Activated CD4-positive, CD25-positive, alpha-beta regulatory T cell (primary cell): ENCODE results near the gene CMIP.
"Not testable (repeated sequence)": the region's sequence is repeated elsewhere in the genome, so short reads cannot be mapped to it uniquely, and the experiment has no call there.

ENCODE experiments used
- DNase-seq, 4 experiments: peaks; one replicate each; lab custom pipeline; 2025; lab: John Stamatoyannopoulos, UW

Gene CMIP

DNA sequence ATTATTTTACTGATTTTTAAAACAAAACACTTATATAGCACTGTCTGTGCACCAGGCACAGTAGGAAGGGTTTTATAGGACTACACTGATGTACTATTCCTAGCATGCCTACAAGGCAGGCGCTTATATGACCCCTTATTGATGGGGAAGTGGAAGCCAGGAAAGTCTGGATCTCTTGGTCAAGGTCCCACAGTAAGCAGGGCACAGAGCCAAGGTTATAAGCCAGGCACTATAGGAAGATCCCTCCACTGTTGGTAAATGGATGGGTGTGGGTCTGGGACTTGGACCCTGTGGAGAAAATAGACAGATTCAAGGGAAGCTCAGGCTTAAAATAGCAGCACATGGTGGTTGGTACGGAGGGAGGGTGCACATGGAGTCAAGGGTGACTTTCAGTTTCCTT lies 275.4 kb downstream of the CMIP start:
- no peak for DNase-seq

- DNase-seq, result no peak
These were observed 276.6 kb downstream of the CMIP start for GRCh38 chr16:81720973-81721906.

DNA sequence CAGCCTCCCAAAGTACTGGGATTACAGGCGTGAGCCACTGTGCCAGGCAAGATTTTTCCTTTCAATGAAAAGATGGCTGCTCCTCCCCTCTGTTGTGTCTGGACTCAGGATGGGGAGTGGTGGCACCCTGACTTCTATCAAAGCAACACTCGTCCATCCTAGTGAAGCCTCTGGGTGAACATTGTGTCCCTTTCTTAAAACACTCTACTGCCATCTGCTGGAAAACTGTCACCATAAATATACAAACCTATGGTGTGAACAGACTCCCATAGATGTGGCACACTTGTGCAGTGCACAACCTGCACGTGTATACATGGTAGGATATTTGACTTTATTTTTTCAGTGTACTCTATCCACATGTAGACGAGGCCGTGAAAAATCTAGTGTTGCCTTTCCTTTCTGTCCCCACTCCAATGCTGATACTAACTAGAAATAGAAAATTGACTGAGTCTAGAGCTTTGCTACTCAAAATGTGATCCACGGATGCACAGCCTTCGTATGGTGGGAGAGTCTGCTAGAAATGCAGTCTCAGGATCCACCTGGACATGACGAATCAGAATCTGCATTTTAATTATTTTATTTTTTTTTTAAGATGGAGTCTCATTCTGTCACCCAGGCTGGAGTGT lies 278.6 kb downstream of the CMIP start:
- peak in 1 of 4 experiments; percentile 14 for DNase-seq

GRCh38 chr16:81728435-81728834 lies 283.8 kb downstream of the CMIP start:
- no peak for DNase-seq

DNA sequence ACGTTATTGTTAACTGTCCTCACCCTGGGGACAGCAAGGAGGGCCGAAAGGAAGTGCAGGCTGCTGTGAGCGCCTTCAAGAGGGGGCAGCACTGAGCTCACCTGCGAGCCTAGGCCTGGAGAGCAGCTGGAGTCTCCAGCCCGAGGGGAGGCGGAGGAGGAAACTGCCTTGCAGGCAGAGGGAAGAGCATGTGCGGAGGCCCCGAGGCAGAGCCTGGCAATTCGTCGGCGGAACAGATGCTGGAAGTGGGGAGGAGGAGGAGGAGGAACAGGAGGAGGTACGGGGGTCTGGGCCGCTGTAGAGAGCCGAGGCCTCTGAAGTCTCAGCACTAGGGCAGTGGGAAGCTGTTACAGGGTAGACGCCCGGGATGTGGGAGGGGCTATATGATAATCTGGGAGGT lies 284.8 kb downstream of the CMIP start:
- DNase-seq, result no peak

GRCh38 chr16:81730090-81731051 lies 285.8 kb downstream of the CMIP start:
- DNase-seq, result peak in 3 of 4 experiments; percentile 33 to 52 (median 38)

GRCh38 chr16:81731649-81732048 lies 287.0 kb downstream of the CMIP start:
- DNase-seq, result no peak

DNA sequence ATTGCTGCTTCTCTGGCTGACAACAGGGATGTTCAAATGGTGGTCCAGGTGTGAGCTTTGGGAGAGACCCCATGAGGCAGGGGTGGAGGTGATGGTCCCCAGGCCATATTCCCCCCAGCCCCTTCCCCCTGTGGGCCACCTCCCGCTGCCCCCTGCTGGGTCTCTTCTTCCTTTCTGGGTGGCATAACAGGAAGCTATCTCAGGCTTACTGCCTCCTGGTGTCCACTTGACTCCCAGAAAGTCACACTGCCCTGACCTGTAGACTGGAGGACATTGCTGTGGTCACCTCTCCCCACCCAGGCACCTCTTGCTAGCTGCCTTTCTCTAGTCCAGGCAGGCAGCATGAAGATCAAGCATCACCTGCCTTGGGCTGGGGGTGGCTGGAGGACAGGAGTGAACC lies 288.1 kb downstream of the CMIP start:
- DNase-seq, result no peak

- DNase-seq, result no peak
These were observed 288.7 kb downstream of the CMIP start for GRCh38 chr16:81733295-81733694.

DNA sequence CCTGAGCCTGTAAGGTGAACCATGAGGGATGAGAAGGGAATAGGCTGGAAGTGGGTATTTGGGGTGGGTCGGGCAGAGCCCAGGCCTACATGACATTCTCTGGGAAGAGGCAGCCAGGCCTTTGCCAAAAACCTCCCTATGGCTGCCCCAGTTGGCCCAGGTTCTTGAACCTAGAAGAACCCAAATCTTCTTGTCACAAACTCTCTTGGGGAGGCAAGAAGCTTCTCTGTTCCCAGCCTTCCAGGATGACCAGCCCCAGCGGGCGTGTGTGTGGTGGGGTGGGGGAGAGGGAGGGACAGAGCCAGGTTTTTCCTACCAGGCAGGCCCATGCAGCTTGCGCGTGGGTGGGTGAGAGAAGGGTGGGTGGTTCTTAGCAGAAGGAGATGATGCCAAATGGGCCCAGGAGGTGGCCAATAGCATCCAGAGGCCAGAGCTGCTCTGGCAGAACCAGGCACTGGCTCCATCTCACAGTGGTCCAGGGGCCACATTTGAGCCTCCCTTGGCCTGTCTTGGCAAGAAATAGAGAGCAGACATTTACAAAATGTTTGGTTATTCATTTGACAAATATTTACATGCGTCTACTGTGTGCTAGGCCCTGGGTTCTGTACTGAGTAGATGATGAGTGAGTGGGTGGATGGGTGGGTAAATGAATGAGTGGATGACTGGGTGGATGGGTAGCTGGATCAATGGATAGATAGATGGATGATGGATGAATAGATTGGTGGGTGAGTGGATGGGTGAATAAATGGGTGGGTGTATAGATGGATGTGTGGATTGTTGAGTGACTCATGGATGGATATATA lies 290.2 kb downstream of the CMIP start:
- DNase-seq, result no peak

GRCh38 chr16:81737885-81738536 lies 293.4 kb downstream of the CMIP start:
- DNase-seq, result peak; percentile 69 to 73 (median 72)

DNA sequence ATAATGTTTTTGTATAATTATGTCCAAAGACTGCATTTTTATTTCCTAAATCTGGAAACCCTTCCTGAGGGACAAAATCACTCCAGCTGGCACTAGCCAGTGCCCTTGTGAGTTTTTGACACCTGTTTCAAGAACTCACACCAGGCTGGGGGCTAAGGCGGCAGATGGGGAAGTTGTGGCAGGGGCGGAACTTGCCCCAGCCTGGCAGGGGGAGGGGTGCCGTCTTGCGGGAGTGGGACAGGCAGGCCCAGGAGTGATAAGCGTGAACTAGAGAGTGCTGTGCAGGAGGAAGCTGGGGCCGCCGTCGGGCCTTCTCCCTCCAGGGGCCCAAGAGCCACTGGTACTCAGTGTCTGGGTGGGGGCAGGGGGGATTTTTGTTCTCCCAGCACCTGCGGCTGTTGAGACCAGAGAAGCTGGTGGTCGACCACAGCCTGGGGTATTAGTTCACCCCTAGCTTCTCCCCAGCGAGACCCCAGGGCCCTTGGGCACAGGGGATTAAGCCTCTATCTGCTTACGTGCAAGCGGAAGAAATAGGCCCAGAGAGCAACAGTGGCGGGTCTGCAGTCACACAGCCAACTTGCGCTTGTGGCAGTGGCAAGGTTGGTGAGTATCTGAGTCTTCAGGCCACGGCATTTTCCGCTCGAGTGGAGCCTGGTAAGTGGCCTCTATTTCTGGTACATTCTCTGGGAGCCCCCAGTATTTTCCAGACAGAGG lies 294.3 kb downstream of the CMIP start:
- DNase-seq, result no peak

- no peak for DNase-seq
These were observed 294.9 kb downstream of the CMIP start for GRCh38 chr16:81739503-81739902.

- DNase-seq, result no peak
These were observed 295.6 kb downstream of the CMIP start for GRCh38 chr16:81740169-81740568.

- DNase-seq, result not testable (repeated sequence)
These were observed 296.8 kb downstream of the CMIP start for GRCh38 chr16:81741430-81741770.

- no peak for DNase-seq
These were observed 299.8 kb downstream of the CMIP start for GRCh38 chr16:81744385-81744784.

- no peak for DNase-seq
These were observed 300.3 kb downstream of the CMIP start for GRCh38 chr16:81744911-81745310.

GRCh38 chr16:81745704-81746558 lies 301.3 kb downstream of the CMIP start:
- DNase-seq, result peak; percentile 47 to 56 (median 54)

DNA sequence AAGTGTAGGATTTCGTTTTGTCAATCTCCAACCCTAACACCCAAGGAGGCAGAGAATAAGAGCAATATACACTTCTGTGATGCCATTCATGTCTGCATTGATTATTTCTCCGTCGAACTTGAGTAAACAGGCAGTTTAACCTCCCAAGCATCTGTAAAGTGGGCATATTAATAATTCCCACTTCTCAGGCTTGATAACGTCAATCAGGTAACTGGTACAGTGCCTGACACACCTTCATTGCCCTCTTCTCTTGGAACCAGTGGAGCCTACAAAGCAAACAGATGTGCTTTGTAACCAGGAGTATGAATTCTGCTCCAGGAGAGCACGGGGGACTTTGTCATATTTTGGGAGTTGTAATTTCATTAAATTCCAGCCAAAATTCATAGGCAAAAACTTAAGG lies 302.0 kb downstream of the CMIP start:
- DNase-seq, result no peak
